Forelimb muscle (tissue), 1 donor: ENCODE measurements around the gene PINLYP. TPM values are rescaled to one million over a fixed set of nuclear protein-coding genes. Genes with fewer than 3 reads are reported as not detected.
A peak's percentile ranks its signal among the peaks of the same experiment; 100 is the strongest.
"Not testable (repeated sequence)": the region's sequence is repeated elsewhere in the genome, so short reads cannot be mapped to it uniquely, and the experiment has no call there.

ENCODE experiments used
- DNase-seq: peaks from one replicate; pipeline ENCODE4 v3.0.0-alpha.2; 2013; ENCODE audit warnings: low read depth
- polyA plus RNA-seq: library from polyadenylated mRNA; unstranded; fragments of 120-200 nt; gene quantifications from one replicate; pipeline ENCODE4 v1.2.1, GENCODE V29; 2013; ENCODE audit not compliant: insufficient read length

Gene PINLYP
- polyA plus RNA-seq, 1 donor: 5.1 TPM

- no peak for DNase-seq
Observed at GRCh38 chr19:43582495-43582894, 6.9 kb downstream of the PINLYP start.

- DNase-seq: no peak
Observed at GRCh38 chr19:43584484-43584883, 8.9 kb downstream of the PINLYP start.

DNA sequence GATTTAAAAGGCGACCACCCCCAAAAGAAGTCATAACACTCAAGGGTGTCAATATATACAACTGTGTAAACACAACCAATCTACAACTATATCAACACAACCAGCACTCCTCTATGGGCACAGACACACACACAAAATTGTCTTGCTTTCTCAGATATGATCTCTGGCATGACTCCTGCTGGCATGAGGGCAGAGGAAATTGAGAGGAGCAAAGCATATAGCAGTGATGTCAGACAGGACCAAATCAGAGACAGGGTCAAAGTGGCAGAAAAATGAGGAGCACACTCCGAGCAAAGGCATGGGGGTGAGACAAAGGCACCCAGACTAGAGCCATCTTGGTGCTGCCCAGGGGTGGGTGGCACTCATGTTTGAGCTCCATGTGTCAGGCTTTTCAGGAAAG lies 10.7 kb downstream of the PINLYP start:
- no peak for DNase-seq

DNA sequence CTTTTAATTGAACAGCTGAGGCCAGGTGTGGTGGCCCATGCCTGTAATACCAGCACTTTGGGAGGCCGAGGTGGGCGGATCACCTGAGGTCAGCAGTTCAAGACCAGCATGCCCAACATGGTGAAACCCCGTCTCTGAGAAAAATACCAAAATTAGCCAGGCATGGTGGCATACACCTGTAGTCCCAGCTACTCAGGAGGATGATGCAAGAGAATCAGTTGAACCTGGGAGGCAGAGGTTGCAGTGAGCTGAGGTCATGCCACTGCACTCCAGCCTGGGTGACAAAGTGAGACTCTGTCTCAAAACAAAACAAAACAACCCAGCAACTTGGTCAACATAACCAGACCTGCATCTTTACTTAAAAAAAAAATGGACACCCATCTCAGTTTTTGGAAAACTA lies 11.4 kb downstream of the PINLYP start:
- not testable (repeated sequence) for DNase-seq

- DNase-seq: no peak
Observed at GRCh38 chr19:43589277-43589676, 13.7 kb downstream of the PINLYP start.

GRCh38 chr19:43589678-43590077 lies 14.1 kb downstream of the PINLYP start:
- no peak for DNase-seq

- DNase-seq: no peak
Observed at GRCh38 chr19:43591904-43592772, 16.5 kb downstream of the PINLYP start.

- DNase-seq: no peak
Observed at GRCh38 chr19:43592800-43593350, 17.3 kb downstream of the PINLYP start.

DNA sequence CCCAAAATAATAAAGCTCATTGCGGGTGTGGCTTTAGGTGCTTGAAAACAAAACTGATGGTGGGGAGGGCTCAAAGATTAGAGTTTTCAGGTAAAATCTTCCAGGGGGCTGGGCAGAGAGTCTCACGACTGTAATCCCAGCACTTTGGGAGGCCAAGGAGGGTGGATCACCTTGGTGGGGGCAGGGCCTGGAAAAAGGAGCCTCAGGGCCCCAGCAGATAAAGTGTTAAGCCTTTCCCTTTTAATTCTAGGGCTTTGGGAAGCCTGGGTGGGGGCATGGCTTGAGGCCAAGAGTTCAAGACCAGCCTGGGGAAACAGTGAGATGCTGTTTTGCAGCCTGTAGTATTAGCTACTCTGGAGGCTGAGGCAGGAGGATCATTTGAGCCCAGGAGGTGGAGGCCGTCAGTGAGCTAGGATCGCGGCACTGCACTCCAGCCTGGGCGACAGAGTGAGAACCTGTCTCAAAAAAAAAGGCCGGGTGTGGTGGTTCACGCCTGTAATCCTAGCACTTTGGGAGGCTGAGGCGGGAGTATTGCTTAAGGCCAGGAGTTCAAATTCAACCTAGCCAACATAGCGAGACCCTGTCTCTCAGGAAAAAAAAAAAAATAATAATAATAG lies 18.6 kb downstream of the PINLYP start:
- no peak for DNase-seq

DNA sequence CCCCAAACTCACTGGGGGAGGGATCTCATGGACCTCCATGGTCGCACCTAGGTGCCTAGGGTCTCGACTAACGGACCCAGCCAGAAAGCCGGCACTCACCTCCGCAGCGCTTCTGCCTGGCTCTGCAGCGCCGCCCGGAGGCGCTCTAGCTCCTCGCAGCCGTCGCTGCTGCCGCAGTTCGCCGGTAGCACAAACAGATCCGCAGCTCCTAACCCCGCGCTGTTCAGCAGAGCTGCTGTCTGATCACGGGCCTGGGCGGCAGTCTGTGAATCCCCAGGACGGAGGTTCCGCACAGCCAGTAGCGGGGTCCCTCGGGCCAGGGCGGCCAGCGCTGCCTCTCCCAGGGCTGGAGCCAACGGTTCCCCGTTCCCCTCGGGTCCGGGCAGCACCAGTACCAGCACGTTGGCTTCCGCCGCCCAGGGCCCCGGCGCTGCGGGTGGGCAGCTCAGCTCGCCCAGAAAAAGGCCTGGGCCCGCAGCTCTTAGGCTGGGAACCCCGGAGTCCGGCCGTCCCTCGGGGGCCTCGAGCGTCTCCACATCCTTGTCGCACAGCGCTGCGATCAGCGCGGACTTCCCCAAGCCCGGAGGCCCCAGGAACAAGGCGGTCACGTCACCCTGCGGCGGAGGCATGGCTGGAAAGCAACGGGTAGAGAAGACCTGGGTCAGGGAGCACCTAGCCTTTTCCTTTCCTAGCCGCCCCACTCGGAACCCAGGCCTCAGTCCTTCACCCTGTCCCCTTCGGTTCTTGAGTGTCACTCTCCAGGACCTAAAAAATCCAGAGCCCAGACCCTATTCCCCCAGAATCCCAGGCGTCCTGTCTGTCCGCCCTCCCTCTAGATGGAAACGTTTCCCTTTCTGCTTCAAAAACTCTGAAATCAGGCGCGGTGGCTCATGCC lies 19.4 kb downstream of the PINLYP start:
- no peak for DNase-seq

GRCh38 chr19:43595605-43595998 lies 20.0 kb downstream of the PINLYP start:
- no peak for DNase-seq

GRCh38 chr19:43595999-43596841 lies 20.6 kb downstream of the PINLYP start, which contains the start of the genes IRGQ and ZNF576:
TSS of gene IRGQ (minus strand) at chr19:43596134. CDS start at chr19:43595338, 796 bp downstream.
TSS of gene ZNF576 (plus strand) at chr19:43596595. CDS start at chr19:43597109, 514 bp downstream.
- peak; percentile 99 for DNase-seq

- no peak for DNase-seq
Observed at GRCh38 chr19:43596842-43597461, 21.4 kb downstream of the PINLYP start.

- no peak for DNase-seq
Observed at GRCh38 chr19:43597876-43598275, 22.3 kb downstream of the PINLYP start.

- no peak for DNase-seq
Observed at GRCh38 chr19:43598445-43599240, 23.0 kb downstream of the PINLYP start.

DNA sequence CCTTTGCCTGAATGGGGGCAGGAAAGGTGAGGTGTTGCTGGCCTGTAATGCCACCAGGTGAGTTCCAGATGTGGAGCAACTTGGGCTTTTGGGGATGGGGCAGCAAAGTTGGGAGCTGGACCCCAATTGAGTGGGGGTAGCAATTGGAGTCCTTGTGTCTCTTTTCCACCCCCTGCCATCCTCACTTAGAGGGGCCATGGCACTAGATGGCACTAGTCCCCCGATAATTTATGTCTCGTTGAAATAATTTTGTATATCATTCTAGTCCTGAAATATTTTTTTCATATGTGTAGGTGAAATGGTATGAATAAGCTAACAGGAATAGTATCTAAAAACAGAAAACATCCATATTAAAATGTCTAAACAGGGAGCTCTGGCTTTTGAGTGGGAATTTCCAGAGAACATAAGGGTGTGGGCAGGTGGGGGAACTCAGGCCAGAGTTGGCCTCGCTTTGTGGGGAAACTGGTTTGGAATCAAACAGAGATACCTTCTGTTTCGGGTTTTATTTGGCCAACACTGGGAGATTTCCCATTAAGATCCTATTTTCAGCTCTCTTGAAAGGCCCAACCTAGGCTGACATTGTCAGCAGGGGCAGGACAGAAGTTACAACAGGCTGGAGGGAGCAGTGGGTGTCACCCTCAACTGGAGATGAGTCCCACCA lies 24.2 kb downstream of the PINLYP start:
- DNase-seq: no peak

- DNase-seq: not testable (repeated sequence)
Observed at GRCh38 chr19:43600326-43600725, 24.7 kb downstream of the PINLYP start.

DNA sequence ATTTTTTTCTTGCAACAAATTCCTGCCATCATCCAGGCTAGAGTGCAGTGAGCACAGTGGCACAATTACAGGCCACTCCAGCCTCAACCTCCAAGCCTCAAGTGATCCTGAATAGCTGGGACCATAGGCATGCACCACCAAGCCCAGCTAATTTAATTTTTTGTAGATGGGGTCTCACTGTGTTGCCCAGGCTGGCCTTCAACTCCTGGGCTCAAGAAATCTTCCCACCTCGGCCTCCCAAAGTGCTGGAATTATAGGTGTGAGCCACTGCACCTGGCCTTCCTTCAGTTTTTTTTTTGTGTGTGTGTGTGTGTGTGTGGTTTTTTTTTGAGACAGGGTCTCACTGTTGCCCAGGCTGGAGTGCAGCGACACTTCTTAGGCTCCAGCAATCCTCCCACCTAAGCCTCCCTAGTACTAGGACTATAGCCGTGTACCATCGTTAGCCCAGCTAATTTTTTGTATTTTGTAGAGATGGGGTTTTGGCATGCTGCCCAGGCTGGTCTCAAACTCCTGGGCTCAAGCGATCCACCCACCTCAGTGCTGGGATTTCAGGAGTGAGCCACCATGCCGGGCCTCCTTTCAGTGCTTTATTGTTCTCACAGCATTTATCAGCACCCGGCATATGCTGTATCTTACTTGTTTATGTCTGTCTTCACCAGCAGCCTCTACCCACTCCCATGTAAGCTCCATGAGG lies 30.4 kb downstream of the PINLYP start:
- no peak for DNase-seq
